GM21515 (cell line): ENCODE results near the gene VPS18.

Source experiments
- ATAC-seq: cut with Tn5 transposase; IDR thresholded peaks from one replicate; pipeline ENCODE4 v1.9.1; 2021; ENCODE audit not compliant: unreplicated experiment

The VPS18 gene

DNA sequence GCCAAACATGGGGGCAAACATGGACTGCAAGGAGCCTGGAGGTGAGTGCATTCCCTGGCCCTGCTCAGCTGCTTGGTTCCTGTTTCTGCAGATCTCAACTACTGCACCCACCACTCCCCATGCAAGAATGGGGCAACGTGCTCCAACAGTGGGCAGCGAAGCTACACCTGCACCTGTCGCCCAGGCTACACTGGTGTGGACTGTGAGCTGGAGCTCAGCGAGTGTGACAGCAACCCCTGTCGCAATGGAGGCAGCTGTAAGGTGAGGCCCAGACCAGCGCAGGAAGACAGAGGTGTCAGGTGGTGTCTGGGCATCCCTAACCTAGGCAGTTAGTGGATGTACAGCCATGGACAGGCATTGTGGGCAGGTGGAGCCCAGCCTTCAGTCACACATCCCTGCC is 40.2 kb downstream of the VPS18 start:
- ATAC-seq = no peak

GRCh38 chr15:40936234-40936708 is 42.0 kb downstream of the VPS18 start:
- ATAC-seq = no peak

DNA sequence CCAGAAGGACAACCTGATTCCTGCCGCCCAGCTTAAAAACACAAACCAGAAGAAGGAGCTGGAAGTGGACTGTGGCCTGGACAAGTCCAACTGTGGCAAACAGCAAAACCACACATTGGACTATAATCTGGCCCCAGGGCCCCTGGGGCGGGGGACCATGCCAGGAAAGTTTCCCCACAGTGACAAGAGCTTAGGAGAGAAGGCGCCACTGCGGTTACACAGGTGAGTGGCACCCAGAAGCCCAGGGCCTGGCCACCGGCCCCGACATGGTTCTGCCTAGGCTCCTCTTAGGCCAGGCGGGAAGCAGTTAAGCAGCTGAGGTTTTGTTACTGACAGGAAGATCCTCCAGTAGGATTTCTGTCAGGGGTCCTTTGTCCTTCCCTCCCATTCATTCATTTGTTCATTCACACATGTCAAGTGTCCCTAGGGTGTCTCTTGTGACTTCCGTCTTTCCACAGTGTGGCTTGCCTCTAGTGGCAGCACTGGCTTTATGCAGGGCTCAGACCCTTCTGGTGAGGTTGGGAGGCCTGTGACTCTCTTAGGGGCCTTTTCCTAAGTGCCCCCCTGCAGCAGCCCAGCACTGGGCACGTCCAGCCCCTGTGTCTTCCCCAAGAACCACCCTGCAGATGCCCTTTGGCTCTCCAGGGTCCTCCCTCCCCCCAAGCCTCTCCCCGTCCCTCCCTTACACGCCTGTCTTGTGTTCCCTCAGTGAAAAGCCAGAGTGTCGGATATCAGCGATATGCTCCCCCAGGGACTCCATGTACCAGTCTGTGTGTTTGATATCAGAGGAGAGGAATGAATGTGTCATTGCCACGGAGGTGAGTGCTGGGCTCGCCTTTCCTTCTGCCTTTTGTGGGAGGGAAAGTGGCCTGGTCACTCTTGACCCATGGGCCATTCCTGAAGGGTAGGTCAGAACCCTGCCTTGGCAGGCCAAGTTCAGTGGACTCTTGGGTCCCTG is 42.7 kb downstream of the VPS18 start:
- ATAC-seq = no peak

GRCh38 chr15:40937762-40938535 is 43.7 kb downstream of the VPS18 start:
- no peak for ATAC-seq

- ATAC-seq = no peak
Measured at GRCh38 chr15:40938536-40938870, 44.3 kb downstream of the VPS18 start.

DNA sequence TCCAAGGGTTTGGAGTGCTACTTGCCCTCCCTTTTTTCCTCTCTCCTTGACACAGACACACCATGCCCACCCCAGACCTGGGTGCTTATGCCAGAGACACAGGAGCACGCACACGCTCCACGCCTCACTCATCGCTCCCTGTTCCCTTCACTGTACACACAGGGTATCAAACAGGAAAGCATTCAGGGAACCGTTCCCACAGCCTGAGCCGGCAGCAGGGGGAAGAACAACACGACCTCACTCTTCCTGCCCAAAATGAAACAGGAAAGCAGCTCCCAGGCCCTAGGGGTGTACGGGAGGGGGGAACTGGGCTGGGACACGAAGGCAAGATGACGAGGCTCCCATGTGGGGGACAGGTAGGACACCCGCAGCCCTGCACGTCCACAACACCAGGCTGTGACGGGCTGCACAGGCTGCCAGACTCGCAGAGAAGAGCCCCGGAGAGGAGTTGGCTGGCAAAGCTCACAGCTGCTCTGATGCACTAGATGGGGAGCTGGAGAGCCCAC is 46.1 kb downstream of the VPS18 start:
- ATAC-seq = no peak

DNA sequence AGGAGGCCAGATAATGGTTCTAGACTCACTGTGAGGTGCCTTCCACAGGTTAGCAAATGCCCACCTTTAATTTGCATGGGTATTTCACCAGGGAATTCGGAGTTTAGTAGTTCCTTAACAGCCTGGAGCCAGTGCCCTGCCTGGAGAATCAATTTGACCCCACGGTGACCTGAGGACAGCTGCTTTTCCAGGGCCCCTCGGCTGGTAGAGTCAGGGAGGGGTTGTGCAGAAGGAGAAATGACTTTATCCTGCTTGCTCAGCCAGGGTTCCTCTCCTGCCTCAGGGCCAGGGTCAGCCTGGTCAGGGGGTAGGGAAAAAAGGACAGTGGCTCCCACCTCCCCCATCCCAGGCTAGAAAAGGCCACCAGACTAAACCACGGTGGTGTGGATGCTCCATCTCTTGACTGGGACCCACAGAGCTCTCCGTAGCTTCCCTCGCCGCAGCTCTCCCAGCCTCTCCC is 46.8 kb downstream of the VPS18 start:
- no peak for ATAC-seq

GRCh38 chr15:40941528-40942336 is 47.5 kb downstream of the VPS18 start:
- peak; percentile 56 for ATAC-seq

DNA sequence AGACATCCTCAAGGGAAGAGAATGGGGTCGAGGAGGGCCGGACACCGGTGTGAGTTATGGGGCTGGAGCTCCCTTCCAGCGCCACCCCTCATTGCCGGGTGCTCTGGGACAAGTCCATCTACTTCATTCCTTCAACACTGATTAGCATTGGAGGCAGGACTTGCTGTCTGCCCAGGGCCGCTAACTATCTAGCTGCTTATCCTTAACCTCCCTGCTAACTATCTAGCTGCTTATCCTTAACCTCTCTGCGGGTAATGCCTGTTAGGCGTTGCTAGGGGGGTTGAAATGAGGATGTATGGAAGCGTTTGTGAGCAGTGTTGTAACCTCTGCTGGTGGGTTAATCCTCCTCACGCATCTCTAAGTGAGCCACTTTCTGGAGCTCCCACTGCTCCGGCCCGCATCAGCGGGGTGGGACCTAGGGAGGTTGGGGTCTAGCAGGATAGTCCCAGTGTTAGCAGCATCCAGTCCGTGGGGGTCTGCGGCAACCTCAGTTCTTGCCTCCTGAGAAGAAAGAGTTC is 48.1 kb downstream of the VPS18 start:
- no peak for ATAC-seq

GRCh38 chr15:40942878-40943277 is 48.6 kb downstream of the VPS18 start:
- ATAC-seq = no peak

DNA sequence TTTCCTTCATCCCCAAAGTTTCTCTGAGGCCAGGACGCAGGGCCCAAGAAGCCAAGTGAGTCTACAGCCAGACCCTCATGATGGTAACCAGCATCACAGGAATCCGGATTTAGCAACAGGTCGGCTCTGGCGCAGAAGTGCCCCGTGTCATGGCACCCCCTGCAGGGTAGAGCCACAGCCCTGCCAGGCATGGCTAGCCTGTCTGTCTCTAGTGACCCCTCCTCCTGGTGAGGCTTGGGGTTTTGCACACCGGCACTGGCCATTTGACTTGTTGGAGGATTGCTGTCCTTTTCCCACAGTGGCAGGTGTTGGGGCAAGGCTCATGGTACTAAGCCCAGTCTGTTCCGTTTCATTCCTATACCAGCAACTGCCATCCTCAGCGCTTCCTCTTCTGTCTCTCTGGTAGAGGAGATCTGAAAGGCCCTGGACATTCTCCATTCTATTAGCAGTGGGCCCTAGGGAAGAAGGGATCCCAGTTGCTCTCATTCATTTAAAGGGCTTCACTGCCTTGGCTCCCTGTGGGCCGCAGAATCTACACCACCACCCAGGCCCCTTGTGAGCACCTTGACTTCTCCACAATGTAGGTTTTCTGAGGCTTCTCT is 49.6 kb downstream of the VPS18 start:
- no peak for ATAC-seq

GRCh38 chr15:40944510-40945296 is 50.5 kb downstream of the VPS18 start:
- no peak for ATAC-seq

GRCh38 chr15:40948706-40949473 is 54.6 kb downstream of the VPS18 start:
- ATAC-seq = no peak

GRCh38 chr15:40949756-40950207 is 55.5 kb downstream of the VPS18 start:
- ATAC-seq = no peak

- ATAC-seq = no peak
Measured at GRCh38 chr15:40951764-40952163, 57.5 kb downstream of the VPS18 start.

- ATAC-seq = no peak
Measured at GRCh38 chr15:40952301-40952900, 58.2 kb downstream of the VPS18 start.

GRCh38 chr15:40952901-40953712 is 58.9 kb downstream of the VPS18 start, which contains the start of gene CHAC1:
Gene CHAC1 (plus strand): TSS chr15:40953471. CDS start chr15:40953584, 113 bp downstream.
- peak; percentile 89 for ATAC-seq
